ENCODE data around the gene VWA5A.

- TF ChIP-seq POLR2A (IDR thresholded peaks at IDR 0.05) (no peak), EP300 (IDR thresholded peaks at IDR 0.05) (no peak)
- TF ChIP-seq, protein P1, sequence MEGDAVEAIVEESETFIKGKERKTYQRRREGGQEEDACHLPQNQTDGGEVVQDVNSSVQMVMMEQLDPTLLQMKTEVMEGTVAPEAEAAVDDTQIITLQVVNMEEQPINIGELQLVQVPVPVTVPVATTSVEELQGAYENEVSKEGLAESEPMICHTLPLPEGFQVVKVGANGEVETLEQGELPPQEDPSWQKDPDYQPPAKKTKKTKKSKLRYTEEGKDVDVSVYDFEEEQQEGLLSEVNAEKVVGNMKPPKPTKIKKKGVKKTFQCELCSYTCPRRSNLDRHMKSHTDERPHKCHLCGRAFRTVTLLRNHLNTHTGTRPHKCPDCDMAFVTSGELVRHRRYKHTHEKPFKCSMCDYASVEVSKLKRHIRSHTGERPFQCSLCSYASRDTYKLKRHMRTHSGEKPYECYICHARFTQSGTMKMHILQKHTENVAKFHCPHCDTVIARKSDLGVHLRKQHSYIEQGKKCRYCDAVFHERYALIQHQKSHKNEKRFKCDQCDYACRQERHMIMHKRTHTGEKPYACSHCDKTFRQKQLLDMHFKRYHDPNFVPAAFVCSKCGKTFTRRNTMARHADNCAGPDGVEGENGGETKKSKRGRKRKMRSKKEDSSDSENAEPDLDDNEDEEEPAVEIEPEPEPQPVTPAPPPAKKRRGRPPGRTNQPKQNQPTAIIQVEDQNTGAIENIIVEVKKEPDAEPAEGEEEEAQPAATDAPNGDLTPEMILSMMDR (IDR thresholded peaks at IDR 0.05) = no peak
Measured at GRCh38 chr11:124090996-124091395, 24.3 kb upstream of the VWA5A start.

Measured in tibial nerve (tissue), 4 donors.